Transverse colon (tissue), 4 donors: ENCODE data around the gene WDR64. TPM values are rescaled to one million over a fixed set of nuclear protein-coding genes. Genes with fewer than 3 reads are reported as not detected.

Experiments
- DNase-seq: peaks from one replicate; pipeline ENCODE4 v3.0.0-alpha.2; 2019
- H3K27ac ChIP-seq, 4 donors: fragments of 200-600 bp; sonication (generic); 2 replicates each; pipeline ENCODE4 v1.5.1; 2016 to 2018; ENCODE audit warnings: inconsistent platforms in 4 of 4
- H3K27me3 ChIP-seq: fragments of 200-600 bp; sonication (generic); 2 replicates; pipeline ENCODE4 v1.5.1; 2017; ENCODE audit warnings: inconsistent platforms
- H3K36me3 ChIP-seq, 4 donors: fragments of 200-600 bp; sonication (generic); 2 replicates each; pipeline ENCODE4 v1.5.1; 2017 to 2019; ENCODE audit warnings: inconsistent platforms in 4 of 4
- H3K4me1 ChIP-seq, 4 donors: fragments of 200-600 bp; sonication (generic); 2 replicates each; pipeline ENCODE4 v1.5.1; 2017 to 2020; ENCODE audit warnings: inconsistent platforms in 4 of 4
- H3K4me3 ChIP-seq, 4 donors: fragments of 200-600 bp; sonication (generic); 1 replicate in 1 of 4; 2 replicates in 3 of 4; pipeline versions ENCODE4 v1.5.1 to v1.6.1; 2017 to 2019; ENCODE audit warnings: inconsistent platforms in 4 of 4
- H3K9me3 ChIP-seq, 2 donors: fragments of 200-600 bp; sonication (generic); 2 replicates each; pipeline ENCODE4 v1.5.1; 2017 to 2019; ENCODE audit warnings: inconsistent platforms in 2 of 2
- EP300 ChIP-seq: sonication (generic); formaldehyde crosslinking; IDR thresholded peaks from one replicate; pipeline ENCODE4 v1.6.1; 2017; ENCODE audit warnings: antibody characterized with exemption, low read depth
- POLR2A ChIP-seq: fragments of 450-650 bp; IDR thresholded peaks from one replicate; pipeline ENCODE4 v1.6.1; 2016; ENCODE audit warnings: antibody characterized with exemption, mild to moderate bottlenecking, moderate library complexity
- POLR2AphosphoS5 ChIP-seq, 3 donors: sonication (generic); formaldehyde crosslinking; IDR thresholded peaks; one replicate each; pipeline ENCODE4 v1.6.1; 2016; ENCODE audit warnings: antibody characterized with exemption in 3 of 3
- WGBS, 2 donors: methylation state at CpG; one replicate each; pipeline ENCODE4 v1.1.5; 2018; ENCODE audit warnings: low coverage in 1 of 2; 5-methylcytosine and 5-hydroxymethylcytosine counted together
- in situ Hi-C, 4 donors: fragments of 200-750 bp; cut with MboI; loops; one replicate each; pipeline versions ENCODE4 v1.15.0 to v1.15.1; 2017; ENCODE audit warnings: low sequenced_read_pairs in 3 of 4, low pct_ligation_motif_present in 1 of 4, low pct_unique_long_range_greater_than_20kb in 1 of 4
- intact Hi-C: fragments of 100-400 bp; cut with DNase I; formaldehyde crosslinking; loops from one replicate; pipeline ENCODE4 v1.15.1; 2023; ENCODE audit warnings: low total_unique reads
- total RNA-seq, 4 donors: library from RNA; depleted of rRNA; stranded (reverse); fragments of >200 nt; gene quantifications; one replicate each; pipeline ENCODE4 v1.1.0, GENCODE V29; 2016
- TF ChIP-seq, protein P1 (sequence below), 5 experiments: fragments of 200-600 bp in 3 of 5; fragments of 450-650 bp in 2 of 5; sonication (generic) in 3 of 5; IDR thresholded peaks; 1 replicate in 2 of 5; 2 replicates in 3 of 5; pipeline ENCODE4 v1.5.1; 2016 to 2017; ENCODE audit warnings: antibody characterized with exemption in 5 of 5, inconsistent platforms in 3 of 5, mild to moderate bottlenecking in 2 of 5, moderate library complexity in 1 of 5

Gene WDR64
- total RNA-seq, 4 donors from 2014 or later = not detected

DNA sequence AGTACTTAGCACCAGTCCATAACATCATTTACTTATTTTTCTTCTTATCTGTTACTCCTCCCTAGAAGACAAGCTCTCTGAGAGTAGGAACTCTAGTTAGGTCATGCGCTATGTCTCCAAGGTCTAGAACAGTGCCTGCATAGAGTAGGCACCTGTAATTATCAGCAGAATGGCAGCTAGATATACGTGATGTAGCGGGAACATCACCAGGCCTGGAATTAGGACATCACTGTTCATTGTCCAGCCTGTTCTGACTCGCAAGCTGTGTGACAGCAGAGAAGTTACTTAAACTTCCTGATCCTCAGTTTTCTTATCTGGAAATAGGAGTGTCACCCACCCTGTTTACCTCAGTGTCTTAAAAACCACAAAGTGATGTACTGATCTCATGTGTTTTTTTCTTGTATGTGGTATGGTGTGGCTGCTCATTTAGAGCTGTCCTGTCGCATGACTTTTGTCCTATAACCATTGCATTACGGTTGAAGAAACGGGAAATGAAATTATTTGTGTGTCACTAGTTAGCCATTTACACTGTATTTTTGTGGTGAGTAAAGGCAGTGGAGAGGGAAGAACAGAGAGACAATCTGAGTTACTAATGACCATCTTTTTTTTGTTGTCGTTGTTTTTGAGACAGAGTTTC is 158.8 kb downstream of the WDR64 start:
- no peaks in the 10 kb centered on the region for H3K4me1 ChIP-seq
- in situ Hi-C loops = no loop called here
- WGBS, 2 donors = 65 to 79% methylated on average over 7 to 8 of the region's 8 CpGs

DNA sequence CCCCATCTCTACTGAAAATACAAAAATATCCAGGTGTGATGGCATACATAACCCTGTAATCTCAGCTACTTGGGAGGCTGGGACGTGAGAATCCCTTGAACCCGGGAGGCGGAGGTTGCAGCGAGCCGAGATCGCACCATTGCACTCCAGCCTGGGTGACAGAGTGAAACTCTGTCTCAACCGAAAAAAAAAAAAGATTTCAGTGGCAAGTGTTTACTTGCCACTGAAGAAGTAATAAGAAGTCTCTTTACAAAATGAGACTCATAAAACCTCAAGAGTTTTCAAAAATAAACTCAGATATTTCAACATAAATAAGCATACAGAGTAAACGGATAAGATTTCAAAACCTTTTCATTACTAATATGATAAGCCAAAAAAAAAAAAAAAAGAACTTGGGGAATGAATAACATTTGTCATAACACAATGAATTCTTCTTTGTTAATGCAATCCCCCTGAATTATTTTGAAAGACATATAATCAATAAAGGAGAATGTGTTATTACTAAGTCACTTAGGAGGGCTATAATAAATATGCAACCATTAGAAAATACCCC is 161.8 kb downstream of the WDR64 start:
- Histone ChIP-seq H3K4me3 (no peak overlapping the region), H3K27me3 (no peaks in the 10 kb centered on the region), H3K36me3 (no peaks in the 10 kb centered on the region), H3K4me1 (no peaks in the 10 kb centered on the region), H3K9me3 (no peaks in the 10 kb centered on the region), H3K27ac (no peak overlapping the region)
- TF ChIP-seq EP300 = no peak
- TF ChIP-seq POLR2AphosphoS5 (IDR thresholded peaks at IDR 0.05) = no peak
- TF ChIP-seq, protein P1, sequence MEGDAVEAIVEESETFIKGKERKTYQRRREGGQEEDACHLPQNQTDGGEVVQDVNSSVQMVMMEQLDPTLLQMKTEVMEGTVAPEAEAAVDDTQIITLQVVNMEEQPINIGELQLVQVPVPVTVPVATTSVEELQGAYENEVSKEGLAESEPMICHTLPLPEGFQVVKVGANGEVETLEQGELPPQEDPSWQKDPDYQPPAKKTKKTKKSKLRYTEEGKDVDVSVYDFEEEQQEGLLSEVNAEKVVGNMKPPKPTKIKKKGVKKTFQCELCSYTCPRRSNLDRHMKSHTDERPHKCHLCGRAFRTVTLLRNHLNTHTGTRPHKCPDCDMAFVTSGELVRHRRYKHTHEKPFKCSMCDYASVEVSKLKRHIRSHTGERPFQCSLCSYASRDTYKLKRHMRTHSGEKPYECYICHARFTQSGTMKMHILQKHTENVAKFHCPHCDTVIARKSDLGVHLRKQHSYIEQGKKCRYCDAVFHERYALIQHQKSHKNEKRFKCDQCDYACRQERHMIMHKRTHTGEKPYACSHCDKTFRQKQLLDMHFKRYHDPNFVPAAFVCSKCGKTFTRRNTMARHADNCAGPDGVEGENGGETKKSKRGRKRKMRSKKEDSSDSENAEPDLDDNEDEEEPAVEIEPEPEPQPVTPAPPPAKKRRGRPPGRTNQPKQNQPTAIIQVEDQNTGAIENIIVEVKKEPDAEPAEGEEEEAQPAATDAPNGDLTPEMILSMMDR (IDR thresholded peaks at IDR 0.05) = no peak
- TF ChIP-seq POLR2A = no peak
- in situ Hi-C loops (no loop called here), intact Hi-C loops (no loop called here)
- no peak for DNase-seq
- 75 to 83% methylated on average over 6 to 8 of the region's 8 CpGs for WGBS, 2 donors

More for the DNA sequence above, 158.8 kb downstream of the WDR64 start:
- H3K27me3 ChIP-seq = no peaks in the 10 kb centered on the region
- H3K36me3 ChIP-seq = no peaks in the 10 kb centered on the region
- H3K27ac ChIP-seq = no peak overlapping the region
- DNase-seq = no peak
- no peak for TF ChIP-seq POLR2AphosphoS5 (IDR thresholded peaks at IDR 0.05)
- TF ChIP-seq EP300 = no peak
- TF ChIP-seq, protein P1 (IDR thresholded peaks at IDR 0.05) = no peak
- no peak for TF ChIP-seq POLR2A
- intact Hi-C loops = no loop called here
- H3K4me3 ChIP-seq = no peak overlapping the region
- no peaks in the 10 kb centered on the region for H3K9me3 ChIP-seq

DNA sequence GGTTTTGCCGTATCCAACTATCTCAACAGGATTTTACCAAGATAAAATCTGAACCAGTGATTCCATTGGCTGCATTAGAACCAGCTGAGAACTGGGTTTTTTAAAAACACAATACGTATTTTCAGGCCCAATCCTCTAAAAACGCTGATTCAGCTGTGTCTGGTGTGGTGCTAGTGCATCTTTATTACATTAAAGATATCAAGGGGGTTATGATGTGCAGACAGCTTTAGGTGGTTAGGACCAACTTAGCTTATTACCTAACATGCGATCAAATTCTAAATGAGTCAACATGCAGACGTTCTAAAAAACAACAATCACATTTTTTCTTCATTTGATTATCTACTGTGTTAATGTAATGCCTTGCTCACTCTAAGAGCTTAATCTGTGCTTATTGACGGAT is 163.9 kb downstream of the WDR64 start:
- Histone ChIP-seq H3K27ac (no peak overlapping the region), H3K36me3 (no peaks in the 10 kb centered on the region), H3K27me3 (no peaks in the 10 kb centered on the region), H3K9me3 (no peaks in the 10 kb centered on the region), H3K4me1 (no peaks in the 10 kb centered on the region), H3K4me3 (no peak overlapping the region)
- TF ChIP-seq EP300 = no peak
- no peak for TF ChIP-seq POLR2A
- TF ChIP-seq, protein P1 (IDR thresholded peaks at IDR 0.05) = no peak
- TF ChIP-seq POLR2AphosphoS5 (IDR thresholded peaks at IDR 0.05) = no peak
- DNase-seq = no peak
- WGBS, 2 donors = 82 to 89% methylated on average over 6 of the region's 6 CpGs
- in situ Hi-C loops (no loop called here), intact Hi-C loops (no loop called here)

DNA sequence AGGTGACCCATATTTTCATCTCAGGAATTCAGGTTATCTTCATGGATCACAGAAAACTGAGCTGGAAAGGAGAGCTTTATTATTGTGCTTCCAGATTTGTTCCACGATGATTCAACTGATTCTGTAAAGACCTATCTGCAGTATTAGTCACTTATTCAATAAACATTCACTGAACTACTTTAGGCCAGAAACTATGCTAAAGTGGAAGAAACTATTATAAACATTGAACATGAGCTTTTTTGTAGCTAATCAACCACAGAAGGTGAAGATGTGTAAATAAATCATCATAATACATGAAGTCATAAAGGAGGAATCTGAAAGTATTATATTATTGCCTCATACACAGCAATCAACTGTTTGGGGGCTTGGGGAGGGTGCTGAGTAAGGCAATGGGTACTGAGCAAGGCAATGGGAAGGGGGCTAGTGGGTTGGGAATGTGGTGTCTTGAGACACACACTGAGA is 165.3 kb downstream of the WDR64 start:
- H3K4me1 ChIP-seq = no peaks in the 10 kb centered on the region
- intact Hi-C loops = no loop called here
- DNase-seq = no peak
- H3K36me3 ChIP-seq = no peaks in the 10 kb centered on the region
- no peaks in the 10 kb centered on the region for H3K9me3 ChIP-seq
- TF ChIP-seq POLR2A = no peak
- TF ChIP-seq EP300 = no peak
- TF ChIP-seq, protein P1 (IDR thresholded peaks at IDR 0.05) = no peak
- no peak for TF ChIP-seq POLR2AphosphoS5 (IDR thresholded peaks at IDR 0.05)
- H3K27ac ChIP-seq = no peak overlapping the region
- H3K4me3 ChIP-seq = no peak overlapping the region
- in situ Hi-C loops = no loop called here
- no peaks in the 10 kb centered on the region for H3K27me3 ChIP-seq
- WGBS, 2 donors = 58 to 60% methylated on average over 1 of the region's 1 CpG
